ENCODE data around the gene PTPRT. TPM values are rescaled to one million over a fixed set of nuclear protein-coding genes. Genes with fewer than 3 reads are reported as not detected.

The PTPRT gene
- total RNA-seq, 4 donors from 2014 or later: 0.04 TPM; not detected in 3

DNA sequence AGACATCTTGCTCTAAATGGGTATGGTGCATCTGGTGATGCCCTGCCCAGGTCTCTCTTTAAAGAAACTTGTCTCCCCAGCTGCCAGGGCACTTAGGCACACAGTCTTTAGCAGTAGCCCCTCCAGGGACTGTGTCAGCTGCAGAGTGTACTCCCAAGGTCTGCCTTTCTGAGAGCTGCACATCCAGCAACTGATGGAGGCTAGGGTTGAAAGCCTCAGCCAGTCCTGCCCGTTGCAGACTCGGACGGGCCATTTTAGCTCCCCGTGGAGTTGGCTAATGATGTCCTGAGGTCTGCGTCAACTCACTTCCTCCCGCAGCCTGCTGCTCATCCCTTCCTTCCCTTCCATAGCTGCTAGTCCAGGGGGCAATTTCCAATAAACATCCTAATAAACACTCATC is 381.8 kb downstream of the PTPRT start:
- ATAC-seq: no peak
- Histone ChIP-seq H3K27ac (no peak overlapping the region), H3K4me3 (no peak overlapping the region), H3K27me3 (peaks cover 3% of the 10 kb centered on the region), H3K9me3 (no peaks in the 10 kb centered on the region), H3K4me1 (no peaks in the 10 kb centered on the region), H3K36me3 (no peaks in the 10 kb centered on the region)
- TF ChIP-seq, protein P1, sequence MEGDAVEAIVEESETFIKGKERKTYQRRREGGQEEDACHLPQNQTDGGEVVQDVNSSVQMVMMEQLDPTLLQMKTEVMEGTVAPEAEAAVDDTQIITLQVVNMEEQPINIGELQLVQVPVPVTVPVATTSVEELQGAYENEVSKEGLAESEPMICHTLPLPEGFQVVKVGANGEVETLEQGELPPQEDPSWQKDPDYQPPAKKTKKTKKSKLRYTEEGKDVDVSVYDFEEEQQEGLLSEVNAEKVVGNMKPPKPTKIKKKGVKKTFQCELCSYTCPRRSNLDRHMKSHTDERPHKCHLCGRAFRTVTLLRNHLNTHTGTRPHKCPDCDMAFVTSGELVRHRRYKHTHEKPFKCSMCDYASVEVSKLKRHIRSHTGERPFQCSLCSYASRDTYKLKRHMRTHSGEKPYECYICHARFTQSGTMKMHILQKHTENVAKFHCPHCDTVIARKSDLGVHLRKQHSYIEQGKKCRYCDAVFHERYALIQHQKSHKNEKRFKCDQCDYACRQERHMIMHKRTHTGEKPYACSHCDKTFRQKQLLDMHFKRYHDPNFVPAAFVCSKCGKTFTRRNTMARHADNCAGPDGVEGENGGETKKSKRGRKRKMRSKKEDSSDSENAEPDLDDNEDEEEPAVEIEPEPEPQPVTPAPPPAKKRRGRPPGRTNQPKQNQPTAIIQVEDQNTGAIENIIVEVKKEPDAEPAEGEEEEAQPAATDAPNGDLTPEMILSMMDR (IDR thresholded peaks at IDR 0.05): no peak
- TF ChIP-seq EP300 (IDR thresholded peaks at IDR 0.05) (no peak), POLR2A (IDR thresholded peaks at IDR 0.05) (no peak), POLR2AphosphoS5 (IDR thresholded peaks at IDR 0.05) (no peak)
- 74% methylated on average over 6 of the region's 6 CpGs; no CpG with 5 or more reads in 1 of the 2 donors for WGBS, 2 donors (ENCODE audit: low coverage in 1 of 2)

GRCh38 chr20:42795111-42795695 is 394.5 kb downstream of the PTPRT start:
- TF ChIP-seq POLR2AphosphoS5 (IDR thresholded peaks at IDR 0.05): no peak
- TF ChIP-seq, protein P1 (IDR thresholded peaks at IDR 0.05): no peak
- no peak for TF ChIP-seq POLR2A (IDR thresholded peaks at IDR 0.05)
- no peak for TF ChIP-seq EP300 (IDR thresholded peaks at IDR 0.05)
- Histone ChIP-seq H3K4me3 (no peak overlapping the region), H3K27me3 (peaks cover 22% of the 10 kb centered on the region), H3K9me3 (peaks cover 0 to 5% (median 0%) of the 10 kb centered on the region in 3 donors), H3K4me1 (no peaks in the 10 kb centered on the region), H3K27ac (no peak overlapping the region), H3K36me3 (no peaks in the 10 kb centered on the region)
- ATAC-seq: no peak
- 63 to 71% methylated on average over 7 to 8 of the region's 11 CpGs for WGBS, 2 donors (ENCODE audit: low coverage in 1 of 2)

DNA sequence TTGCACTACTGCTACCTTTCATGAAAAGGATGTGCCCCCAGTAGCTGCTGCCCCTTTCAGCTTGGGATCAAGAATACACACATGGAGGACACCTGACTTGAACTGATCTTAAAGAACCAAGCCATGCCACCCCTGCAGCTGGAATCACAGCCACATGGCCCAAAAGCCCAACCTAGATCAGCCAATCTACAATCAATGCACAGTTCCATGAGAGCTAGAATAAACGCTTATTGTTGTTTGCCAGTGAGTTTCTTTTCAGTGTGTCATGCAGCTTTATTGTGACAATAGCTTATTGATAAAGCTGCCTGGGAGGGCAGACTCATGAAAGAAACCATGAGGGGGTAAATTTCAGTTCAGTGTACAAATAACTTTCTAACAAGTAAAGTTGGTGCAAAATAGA is 397.7 kb downstream of the PTPRT start:
- no peak overlapping the region for H3K27ac ChIP-seq
- no peak for ATAC-seq
- no peak overlapping the region for H3K4me3 ChIP-seq
- H3K4me1 ChIP-seq: no peaks in the 10 kb centered on the region
- no CpG with 5 or more reads among the region's 1 CpG for WGBS, 2 donors (ENCODE audit: low coverage in 1 of 2)
- no peaks in the 10 kb centered on the region for H3K9me3 ChIP-seq
- no peaks in the 10 kb centered on the region for H3K36me3 ChIP-seq
- peaks cover 22% of the 10 kb centered on the region for H3K27me3 ChIP-seq
- TF ChIP-seq, protein P1 (IDR thresholded peaks at IDR 0.05): no peak
- TF ChIP-seq POLR2AphosphoS5 (IDR thresholded peaks at IDR 0.05) (no peak), EP300 (IDR thresholded peaks at IDR 0.05) (no peak)

DNA sequence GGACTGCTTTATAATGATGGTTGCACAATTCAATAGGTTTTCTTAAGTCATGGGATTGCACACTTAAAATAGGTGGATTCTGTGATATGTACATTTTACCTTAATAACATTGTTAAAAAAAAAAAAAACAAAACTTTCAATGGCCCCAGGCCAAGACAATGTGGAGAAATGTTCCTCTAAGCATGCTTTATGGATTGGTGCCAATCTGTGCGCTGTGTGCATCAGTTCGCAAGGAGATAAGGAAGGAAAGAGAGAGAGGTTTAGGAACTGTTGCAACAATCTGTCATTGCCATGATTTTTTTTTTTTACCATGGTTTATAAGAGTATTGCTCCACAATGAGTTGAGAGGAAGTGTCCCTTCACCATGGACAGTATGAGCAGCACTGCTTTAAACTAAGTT is 399.6 kb downstream of the PTPRT start:
- 8 to 22% methylated on average over 2 of the region's 2 CpGs for WGBS, 2 donors (ENCODE audit: low coverage in 1 of 2)
- no peak for ATAC-seq
- TF ChIP-seq POLR2AphosphoS5 (IDR thresholded peaks at IDR 0.05): no peak
- no peak for TF ChIP-seq POLR2A (IDR thresholded peaks at IDR 0.05)
- no peak for TF ChIP-seq EP300 (IDR thresholded peaks at IDR 0.05)
- TF ChIP-seq, protein P1 (IDR thresholded peaks at IDR 0.05): no peak
- Histone ChIP-seq H3K27ac (no peak overlapping the region), H3K4me1 (no peaks in the 10 kb centered on the region), H3K36me3 (no peaks in the 10 kb centered on the region), H3K4me3 (no peak overlapping the region), H3K9me3 (no peaks in the 10 kb centered on the region), H3K27me3 (peaks cover 22% of the 10 kb centered on the region)

- TF ChIP-seq, protein P1 (IDR thresholded peaks at IDR 0.05): no peak
- no peak for TF ChIP-seq POLR2A (IDR thresholded peaks at IDR 0.05)
- no peak for TF ChIP-seq EP300 (IDR thresholded peaks at IDR 0.05)
- TF ChIP-seq POLR2AphosphoS5 (IDR thresholded peaks at IDR 0.05): no peak
- H3K36me3 ChIP-seq: no peaks in the 10 kb centered on the region
- no peak overlapping the region for H3K27ac ChIP-seq
- WGBS, 2 donors (ENCODE audit: low coverage in 1 of 2): 59 to 74% methylated on average over 4 to 5 of the region's 5 CpGs
- H3K4me1 ChIP-seq: no peaks in the 10 kb centered on the region
- H3K27me3 ChIP-seq: peaks cover 17% of the 10 kb centered on the region
- H3K4me3 ChIP-seq: no peak overlapping the region
- no peaks in the 10 kb centered on the region for H3K9me3 ChIP-seq
- no peak for ATAC-seq
These were observed 401.0 kb downstream of the PTPRT start for GRCh38 chr20:42788707-42789106.

Data from gastroesophageal sphincter (tissue), 4 donors.